HG03103 (cell line): Measurements from ENCODE around the gene GNAS.
"Not testable (repeated sequence)": the region's sequence is repeated elsewhere in the genome, so short reads cannot be mapped to it uniquely, and the experiment has no call there.

Experiments used
- ATAC-seq: cut with Tn5 transposase; IDR thresholded peaks from one replicate; pipeline ENCODE4 v1.9.1; 2021; ENCODE audit warnings: low read depth; ENCODE audit not compliant: unreplicated experiment

Gene GNAS

GRCh38 chr20:58852543-58853271 is at the start of gene GNAS:
Gene GNAS (plus strand): TSS chr20:58852716.
- ATAC-seq = no peak

DNA sequence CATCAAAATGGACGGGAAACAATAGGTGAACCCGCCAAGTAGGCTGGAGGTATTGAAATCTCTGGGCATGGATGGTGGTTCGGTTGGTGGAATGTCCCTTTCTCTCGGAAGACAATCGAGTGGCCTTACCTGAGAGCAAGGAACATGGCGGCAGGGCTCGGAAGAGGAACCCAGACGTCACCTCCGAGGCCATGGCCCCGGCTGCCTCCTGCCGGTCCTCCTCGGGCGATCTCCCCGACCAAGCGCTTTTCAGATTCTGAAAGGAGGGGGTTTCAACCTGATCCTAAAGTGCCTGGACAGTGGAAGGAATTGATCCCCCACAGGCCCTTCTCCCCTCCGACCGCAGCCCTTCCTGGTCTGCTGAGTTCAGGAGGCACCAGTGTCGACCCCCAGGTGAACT is 49.0 kb upstream of the GNAS start:
- no peak for ATAC-seq

DNA sequence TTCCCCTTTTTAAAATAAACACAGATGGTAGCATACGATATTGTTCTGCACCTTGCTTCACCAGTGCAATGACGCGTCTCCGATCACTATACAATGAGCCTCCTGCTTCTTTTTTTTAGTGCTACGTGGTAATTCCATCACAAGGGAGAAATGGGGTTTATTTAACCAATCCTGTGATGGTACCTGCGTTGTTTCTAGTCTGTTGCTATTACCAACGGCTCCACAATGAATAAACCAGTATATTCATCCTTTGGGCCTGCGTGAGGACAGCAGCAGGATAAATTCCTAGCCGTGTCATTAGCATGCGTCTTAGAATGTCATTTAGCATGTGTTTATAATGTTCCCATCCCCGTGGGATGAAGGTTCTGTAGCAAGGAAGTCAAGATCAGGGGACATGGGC is 44.7 kb upstream of the GNAS start:
- no peak for ATAC-seq

GRCh38 chr20:58808271-58809046 is 44.1 kb upstream of the GNAS start:
- ATAC-seq = no peak

- no peak for ATAC-seq
Measured at GRCh38 chr20:58810116-58810878, 42.2 kb upstream of the GNAS start.

- ATAC-seq = no peak
Measured at GRCh38 chr20:58810879-58811250, 41.7 kb upstream of the GNAS start.

GRCh38 chr20:58811334-58811733 is 41.2 kb upstream of the GNAS start:
- ATAC-seq = no peak

DNA sequence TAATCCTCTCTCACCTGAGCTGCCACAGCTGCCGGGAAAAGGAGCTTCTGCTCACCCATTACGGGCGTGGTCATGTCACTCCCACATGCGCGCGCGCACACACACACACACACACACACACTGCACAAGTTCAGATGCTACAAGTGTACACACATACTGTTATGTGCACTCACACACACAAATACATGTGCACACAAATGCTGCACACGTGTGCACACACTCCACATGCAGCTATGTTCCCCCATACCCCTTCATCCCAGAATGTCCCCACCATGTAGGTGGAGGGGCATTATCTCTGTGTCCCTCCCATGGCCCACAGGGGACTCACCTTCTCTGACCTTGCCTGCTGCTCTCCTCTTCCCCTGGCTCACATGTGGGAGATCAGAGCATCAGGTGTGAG is 39.1 kb upstream of the GNAS start:
- no peak for ATAC-seq

GRCh38 chr20:58815448-58815847 is 37.1 kb upstream of the GNAS start:
- no peak for ATAC-seq

- no peak for ATAC-seq
Measured at GRCh38 chr20:58816051-58816450, 36.5 kb upstream of the GNAS start.

DNA sequence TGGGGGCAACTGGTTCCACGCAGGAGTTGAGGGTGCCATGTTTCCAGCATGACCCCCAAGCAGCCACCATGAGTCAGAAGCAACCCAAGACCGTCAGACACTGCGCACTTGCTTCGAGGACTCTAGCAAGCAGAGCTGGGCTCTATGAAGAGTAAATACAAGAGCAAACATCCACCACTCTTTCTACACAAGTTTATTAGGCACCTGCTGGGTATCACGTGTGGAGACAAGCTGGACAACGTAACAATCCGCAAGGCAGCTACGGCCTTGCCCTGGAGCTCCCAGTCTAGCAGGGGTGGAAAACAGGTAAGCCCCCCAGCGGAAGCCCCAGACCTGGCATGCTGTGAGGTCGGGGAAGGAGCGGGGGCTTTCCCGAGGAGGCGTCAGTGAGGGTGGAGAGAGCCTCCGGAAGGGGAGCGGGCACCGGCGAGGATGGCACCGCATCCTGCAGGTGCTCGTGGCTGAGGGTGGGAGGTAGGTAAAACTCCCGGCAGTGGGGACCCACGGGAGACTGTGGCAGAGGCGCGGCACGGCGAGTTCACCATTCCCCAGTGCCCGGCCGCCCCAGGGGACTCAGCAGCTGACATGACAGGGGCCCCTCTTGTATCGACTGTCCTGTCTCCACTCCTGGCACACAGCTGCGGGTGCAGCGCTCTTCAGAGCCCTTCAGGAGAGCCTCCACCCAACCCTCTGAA is 35.4 kb upstream of the GNAS start:
- no peak for ATAC-seq

DNA sequence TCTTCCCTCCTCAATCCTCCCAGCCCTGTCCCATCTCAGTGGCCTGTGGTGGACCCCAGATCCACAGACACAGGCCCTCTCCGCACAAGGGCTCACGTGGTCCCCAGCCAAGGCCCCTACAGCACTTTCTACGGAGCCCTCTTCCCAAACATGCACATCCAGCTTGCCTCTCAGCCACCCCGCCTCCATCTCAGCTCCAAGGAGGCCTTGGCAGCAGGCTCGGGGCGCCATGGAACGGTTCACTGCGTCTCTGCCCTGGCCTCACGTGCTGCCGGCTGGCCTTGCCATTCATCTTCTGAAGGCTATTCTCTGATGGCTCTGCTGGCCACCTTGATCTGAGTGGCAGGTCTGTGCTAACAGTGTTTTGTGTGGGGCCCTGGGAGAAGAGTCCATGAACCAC is 34.8 kb upstream of the GNAS start:
- no peak for ATAC-seq

- no peak for ATAC-seq
Measured at GRCh38 chr20:58818586-58819285, 33.8 kb upstream of the GNAS start.

DNA sequence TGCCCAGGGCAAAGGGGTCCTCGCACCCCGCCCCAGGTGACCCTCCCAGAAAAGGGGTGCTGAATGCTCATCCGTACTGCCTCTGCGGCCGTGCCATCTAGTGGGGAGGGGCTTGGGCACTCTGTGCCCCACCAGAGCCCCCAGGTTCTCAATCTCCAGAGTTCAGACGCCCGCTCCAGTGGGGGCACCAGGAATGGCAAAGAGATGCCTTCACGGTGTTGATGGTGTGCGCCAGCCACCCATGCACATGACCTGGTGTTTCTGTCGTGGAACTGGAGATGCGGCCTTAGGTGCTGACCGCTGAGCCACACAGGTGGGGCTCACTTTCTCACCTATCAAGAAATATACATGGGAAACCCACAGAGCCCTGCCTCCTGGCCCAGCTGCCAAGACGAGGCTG is 32.6 kb upstream of the GNAS start:
- ATAC-seq = no peak

DNA sequence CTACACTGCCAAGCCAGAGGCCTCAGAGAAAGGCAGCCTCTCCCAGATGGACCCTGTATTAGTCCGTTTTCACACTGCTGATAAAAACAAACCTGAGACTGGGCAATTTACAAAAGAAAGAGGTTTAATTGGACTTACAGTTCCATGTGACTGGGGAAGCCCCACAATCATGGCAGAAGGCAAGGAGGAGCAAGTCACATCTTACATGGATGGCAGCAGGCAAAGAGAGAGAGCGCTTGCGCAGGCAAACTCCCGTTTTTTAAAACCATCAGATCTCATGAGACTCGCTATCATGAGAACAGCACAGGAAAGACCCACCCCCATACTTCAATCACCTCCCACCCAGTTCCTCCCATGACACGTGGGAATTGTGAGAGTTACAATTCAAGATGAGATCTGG is 32.0 kb upstream of the GNAS start:
- not testable (repeated sequence) for ATAC-seq

DNA sequence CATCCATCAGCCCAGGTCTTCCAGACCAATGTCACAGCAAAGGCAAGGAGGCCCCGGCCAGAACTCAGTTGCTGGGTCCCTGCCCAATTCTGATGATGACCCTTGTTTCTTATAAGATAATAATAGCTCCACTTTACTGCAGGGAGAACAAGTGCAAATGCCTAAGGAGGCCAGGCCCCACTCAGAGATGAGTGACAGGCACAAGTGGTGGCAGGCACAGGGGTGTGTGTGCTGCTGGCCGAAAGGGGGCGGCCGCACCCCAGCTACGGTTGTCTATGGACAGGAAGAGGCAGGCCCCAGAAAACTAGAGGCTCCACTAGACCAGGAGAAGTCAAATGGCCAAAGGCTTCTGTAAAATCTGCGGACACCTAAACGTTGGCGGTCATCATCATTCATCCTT is 30.4 kb upstream of the GNAS start:
- ATAC-seq = no peak

- no peak for ATAC-seq
Measured at GRCh38 chr20:58822748-58823730, 29.5 kb upstream of the GNAS start.

DNA sequence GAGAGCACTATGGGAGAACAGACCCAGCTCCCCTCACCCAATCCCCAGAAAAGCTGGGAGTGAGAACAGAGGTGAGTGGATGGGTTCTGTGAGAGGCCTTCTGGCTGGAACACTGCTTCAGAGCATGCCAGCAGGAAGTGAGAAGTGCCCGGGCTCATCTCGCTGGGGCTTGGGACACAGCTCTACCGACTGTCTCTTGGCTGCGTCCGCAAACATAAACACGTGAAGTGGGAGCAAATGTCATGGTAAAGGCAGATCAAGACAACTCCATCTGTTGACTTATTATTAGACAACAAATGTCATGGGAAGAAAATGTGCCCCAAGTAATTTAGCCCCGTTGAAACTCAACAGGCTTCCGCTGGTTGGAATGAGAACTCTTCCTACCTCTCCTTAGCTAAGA is 27.7 kb upstream of the GNAS start:
- ATAC-seq = no peak

GRCh38 chr20:58825450-58825849 is 27.1 kb upstream of the GNAS start:
- no peak for ATAC-seq
